GM12865 (cell line): ENCODE data around the gene GPR42.
"Not testable (repeated sequence)": the region's sequence is repeated elsewhere in the genome, so short reads cannot be mapped to it uniquely, and the experiment has no call there.

Experiments
- DNase-seq: peaks from one replicate; pipeline ENCODE4 v3.0.0; 2010; ENCODE audit warnings: low read depth
- H3K4me3 ChIP-seq: 2 replicates; pipeline ENCODE4 v1.5.1; 2011; ENCODE audit warnings: mild to moderate bottlenecking, low read depth, low read length, control low read depth
- CTCF ChIP-seq: IDR thresholded peaks from 2 replicates; pipeline ENCODE4 v1.5.1; 2011; ENCODE audit warnings: low read length, control low read depth, low read depth, inconsistent platforms; ENCODE audit not compliant: insufficient read depth; ENCODE audit errors: missing control alignments

Gene GPR42

GRCh38 chr19:35357867-35358573 is 12.8 kb upstream of the GPR42 start, which contains the start of gene FFAR3:
TSS of gene FFAR3 (plus strand) at chr19:35358460. CDS start at chr19:35358891, 431 bp downstream.
- no peak for DNase-seq
- no peak for TF ChIP-seq CTCF
- H3K4me3 ChIP-seq: no peak within 1 kb of the TSS

GRCh38 chr19:35358834-35359233 is 12.0 kb upstream of the GPR42 start:
- not testable (repeated sequence) for DNase-seq, H3K4me3 ChIP-seq

- H3K4me3 ChIP-seq, DNase-seq: not testable (repeated sequence)
Observed at GRCh38 chr19:35359395-35359794, 11.5 kb upstream of the GPR42 start.

GRCh38 chr19:35360081-35360480 is 10.8 kb upstream of the GPR42 start:
- not testable (repeated sequence) for H3K4me3 ChIP-seq, DNase-seq

- no peak for TF ChIP-seq CTCF
Observed at GRCh38 chr19:35360880-35361420, 9.9 kb upstream of the GPR42 start.

GRCh38 chr19:35362261-35363000 is 8.4 kb upstream of the GPR42 start:
- TF ChIP-seq CTCF: no peak
- no peak for DNase-seq
- no peak overlapping the region for H3K4me3 ChIP-seq

More at GRCh38 chr19:35360880-35361420, 9.9 kb upstream of the GPR42 start:
- no peak overlapping the region for H3K4me3 ChIP-seq
- DNase-seq: no peak

GRCh38 chr19:35363001-35363590 is 7.8 kb upstream of the GPR42 start:
- no peak for TF ChIP-seq CTCF
- DNase-seq: no peak

GRCh38 chr19:35363711-35364425 is 7.0 kb upstream of the GPR42 start:
- H3K4me3 ChIP-seq: no peak overlapping the region
- no peak for DNase-seq
- TF ChIP-seq CTCF: no peak

More at GRCh38 chr19:35363001-35363590, 7.8 kb upstream of the GPR42 start:
- no peak overlapping the region for H3K4me3 ChIP-seq
